HG02970 (cell line): Measurements from ENCODE around the gene LRRC4.

ENCODE experiments used
- ATAC-seq: cut with Tn5 transposase; IDR thresholded peaks from one replicate; pipeline ENCODE4 v1.9.1; 2021; ENCODE audit warnings: mild to moderate bottlenecking, moderate library complexity, moderate number of reproducible peaks; ENCODE audit not compliant: unreplicated experiment, low FRiP score

Gene LRRC4, protein sequence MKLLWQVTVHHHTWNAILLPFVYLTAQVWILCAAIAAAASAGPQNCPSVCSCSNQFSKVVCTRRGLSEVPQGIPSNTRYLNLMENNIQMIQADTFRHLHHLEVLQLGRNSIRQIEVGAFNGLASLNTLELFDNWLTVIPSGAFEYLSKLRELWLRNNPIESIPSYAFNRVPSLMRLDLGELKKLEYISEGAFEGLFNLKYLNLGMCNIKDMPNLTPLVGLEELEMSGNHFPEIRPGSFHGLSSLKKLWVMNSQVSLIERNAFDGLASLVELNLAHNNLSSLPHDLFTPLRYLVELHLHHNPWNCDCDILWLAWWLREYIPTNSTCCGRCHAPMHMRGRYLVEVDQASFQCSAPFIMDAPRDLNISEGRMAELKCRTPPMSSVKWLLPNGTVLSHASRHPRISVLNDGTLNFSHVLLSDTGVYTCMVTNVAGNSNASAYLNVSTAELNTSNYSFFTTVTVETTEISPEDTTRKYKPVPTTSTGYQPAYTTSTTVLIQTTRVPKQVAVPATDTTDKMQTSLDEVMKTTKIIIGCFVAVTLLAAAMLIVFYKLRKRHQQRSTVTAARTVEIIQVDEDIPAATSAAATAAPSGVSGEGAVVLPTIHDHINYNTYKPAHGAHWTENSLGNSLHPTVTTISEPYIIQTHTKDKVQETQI

DNA sequence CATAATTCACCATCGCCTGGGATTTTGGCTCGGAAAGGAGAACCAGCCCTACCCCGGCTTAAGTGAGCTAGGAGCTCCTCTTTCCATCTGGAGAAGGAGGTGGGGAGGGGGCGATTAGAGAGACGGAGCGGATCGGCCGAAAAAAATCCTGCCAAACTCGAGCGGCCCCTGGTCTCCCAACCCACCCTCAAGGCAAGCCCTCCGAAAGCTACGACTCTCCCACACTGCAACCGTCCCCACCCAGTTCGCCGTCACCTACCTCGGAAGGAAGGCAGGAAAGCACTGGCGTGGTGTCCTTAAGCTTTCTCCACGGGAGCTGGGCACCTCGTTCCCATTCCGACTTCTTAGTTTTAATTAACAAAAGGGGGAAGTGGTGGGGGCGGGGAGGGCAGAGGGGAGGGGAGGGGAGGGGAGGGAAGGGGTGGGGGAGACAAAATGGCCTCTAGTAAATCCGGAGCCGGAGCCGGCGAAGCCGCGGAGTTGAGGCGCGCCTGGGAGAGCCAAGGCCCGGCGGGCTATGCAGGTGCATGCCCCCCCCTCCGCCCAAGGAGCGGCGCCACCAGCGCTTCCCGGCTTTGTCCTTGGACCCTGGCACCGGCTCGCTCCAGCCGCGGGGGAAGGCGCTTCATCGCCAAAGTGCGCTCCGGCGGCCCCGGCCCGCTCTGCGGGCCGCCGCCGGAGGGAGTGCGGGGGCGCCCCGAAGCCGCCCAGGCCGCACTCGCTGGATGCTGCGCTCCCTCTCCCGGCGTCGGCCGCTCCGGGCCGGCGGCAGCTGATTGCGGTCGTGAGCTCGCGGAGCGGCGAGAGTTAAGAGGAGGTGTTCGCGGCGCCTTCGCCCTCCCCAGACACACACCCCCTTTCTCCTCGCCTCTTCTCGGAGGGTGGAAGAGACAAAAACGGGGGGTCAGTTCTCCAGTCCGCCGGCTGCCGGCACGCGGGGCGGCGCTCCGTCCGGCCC lies at the start of gene LRRC4:
TSS of gene LRRC4 (minus strand) at position 784 of the 958 bp plus-strand sequence. CDS start 797 bp downstream, outside the sequence.
- ATAC-seq = no peak

DNA sequence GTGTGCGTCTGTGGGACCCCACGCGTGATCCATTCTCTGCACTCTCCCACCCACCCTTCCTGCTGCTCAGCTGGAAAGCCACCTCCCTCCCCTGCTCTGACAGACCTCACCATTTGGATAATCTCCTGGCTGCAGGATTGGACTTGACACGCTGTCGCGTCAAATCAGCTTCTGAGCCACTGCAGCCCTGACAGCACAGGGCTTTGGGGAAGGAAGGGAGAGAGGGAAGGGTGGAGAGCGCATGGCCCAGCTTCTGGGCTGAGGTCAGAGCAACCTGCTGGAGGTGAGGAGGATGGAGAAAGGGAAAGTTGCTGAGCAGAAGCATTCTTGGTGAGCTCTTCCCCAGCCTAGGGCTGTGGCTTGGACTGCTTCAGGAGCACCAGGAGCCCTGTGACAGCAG lies 48.9 kb upstream of the LRRC4 start:
- no peak for ATAC-seq

DNA sequence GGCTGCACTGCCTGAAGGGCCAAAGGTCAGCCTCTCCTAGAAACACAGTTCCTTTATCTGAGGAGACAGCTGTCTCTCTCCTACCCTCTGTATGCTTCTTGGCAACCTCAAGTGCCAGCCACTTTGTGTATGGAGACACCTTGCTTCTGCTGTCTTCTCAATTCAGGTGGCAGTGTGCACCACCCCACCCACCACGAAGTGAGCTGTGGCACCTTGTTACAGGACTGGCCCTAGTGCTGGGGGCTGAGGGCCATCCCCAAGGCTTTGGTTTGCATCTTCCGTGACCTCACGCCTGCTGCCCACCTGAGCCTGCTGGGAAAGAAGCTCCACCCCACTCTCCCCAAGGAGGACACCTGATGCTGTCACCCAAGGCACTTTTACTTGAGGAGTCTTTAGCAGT lies 47.1 kb upstream of the LRRC4 start:
- ATAC-seq = no peak

DNA sequence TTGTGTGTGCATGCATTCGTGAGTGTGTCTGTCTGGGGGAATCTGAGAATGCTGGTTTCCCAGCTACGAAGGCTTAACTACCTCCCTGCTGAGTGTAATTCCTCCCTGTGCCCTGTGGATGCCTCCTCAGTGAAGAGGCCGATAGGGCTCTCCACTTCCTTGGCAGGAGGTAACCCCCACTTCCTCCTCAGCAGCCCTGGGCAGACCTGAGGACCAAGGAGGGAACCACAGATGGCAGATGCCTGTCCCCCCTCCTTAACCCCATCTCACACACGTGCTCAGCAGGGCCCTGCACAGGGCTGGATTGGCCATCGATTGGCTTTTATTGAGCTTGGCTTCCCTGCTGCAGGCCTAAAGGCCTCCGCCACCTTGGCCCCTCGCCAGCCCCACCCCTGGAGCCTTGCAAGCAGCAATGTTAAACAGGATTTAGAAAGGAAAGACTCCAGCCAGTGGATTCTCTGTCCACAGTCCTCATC lies 45.6 kb upstream of the LRRC4 start:
- ATAC-seq = no peak

DNA sequence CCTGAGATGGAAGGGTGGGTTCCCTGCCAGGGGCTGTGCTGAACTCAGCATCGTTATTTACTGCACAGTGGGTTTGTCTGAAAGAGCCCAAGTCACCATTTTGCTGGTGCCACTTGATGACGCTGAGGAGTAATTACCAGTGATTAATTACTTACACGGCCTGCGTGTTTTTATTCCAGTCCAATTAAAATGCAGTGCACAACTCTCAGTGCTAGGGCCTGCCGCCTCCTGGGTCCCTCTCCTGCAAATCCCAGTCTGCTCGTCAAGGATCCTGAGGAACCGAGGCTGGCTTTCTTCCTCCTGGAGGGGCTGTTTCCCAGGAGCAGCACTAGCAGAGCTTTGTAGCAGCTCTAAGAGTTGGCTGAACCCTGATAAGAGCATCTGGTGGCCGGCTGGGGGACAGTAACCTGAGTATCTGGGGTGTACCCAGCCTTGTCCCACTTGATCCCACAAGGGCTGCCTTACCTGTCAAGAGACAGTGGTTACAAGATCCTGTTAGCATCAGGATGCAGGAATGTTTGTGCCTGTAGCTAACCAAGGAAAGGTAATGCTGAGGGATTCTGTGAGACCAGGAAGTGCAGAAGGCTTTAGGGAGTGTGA lies 45.1 kb upstream of the LRRC4 start:
- no peak for ATAC-seq

DNA sequence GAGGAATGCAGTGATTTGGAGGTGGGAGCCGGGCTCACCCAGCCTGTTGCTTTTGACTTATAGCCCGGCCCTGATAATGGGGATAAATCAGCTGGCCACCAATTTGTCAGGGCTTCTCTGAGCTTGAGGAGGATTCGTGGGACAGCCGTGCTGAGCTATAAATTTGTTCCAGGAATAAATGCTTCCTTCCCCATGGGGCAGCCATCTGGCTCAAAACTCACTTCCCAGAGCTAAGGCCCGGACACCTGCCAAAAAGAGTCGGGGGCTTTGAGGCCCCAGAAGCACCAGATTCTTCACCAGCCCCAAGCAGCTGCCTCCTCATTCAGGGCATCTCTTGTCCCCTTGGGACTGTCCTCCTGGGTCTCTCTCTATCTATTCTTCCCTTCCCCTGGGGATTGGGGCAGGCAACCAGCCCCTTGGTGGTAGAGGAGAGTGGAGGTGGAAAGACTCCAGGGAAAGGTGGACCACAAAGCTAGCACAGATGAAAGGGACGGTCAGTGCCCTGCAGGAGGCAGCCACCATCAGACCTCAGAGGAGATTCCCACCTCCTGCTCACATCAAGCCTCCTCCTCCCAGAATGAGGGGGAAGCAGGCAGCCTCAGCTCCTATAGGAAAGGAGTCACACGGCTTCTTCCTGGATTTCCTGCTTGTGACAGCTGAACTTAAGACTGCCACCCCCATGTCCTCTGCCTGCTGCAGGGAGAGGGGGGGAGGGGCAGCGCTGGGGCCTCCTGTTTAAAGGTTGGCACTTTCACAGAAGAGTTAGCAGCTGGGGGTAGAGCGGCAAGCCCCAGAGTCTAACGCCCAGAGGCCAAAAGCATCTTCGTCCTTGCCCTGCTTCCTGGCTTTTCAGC lies 44.2 kb upstream of the LRRC4 start:
- ATAC-seq = no peak

DNA sequence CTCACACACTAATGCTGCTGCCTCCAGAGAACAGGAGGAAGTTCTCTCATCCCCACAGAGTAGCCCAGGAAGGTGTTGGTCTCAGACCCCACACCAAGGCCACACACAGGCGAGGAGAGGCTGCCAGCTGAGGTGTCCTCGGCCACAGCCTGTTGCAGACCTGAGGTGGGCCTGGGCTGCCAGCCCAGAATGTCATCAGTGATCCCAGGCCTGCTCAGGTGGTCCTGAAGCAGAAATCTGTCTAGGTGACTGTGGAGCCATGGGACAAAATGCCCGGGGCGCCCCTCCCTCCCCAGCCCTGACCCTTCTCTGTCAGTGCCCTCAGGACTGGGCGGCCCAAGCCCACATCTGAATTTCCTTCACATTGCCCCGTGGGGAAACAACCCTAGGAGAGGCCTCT lies 43.5 kb upstream of the LRRC4 start:
- ATAC-seq = no peak

DNA sequence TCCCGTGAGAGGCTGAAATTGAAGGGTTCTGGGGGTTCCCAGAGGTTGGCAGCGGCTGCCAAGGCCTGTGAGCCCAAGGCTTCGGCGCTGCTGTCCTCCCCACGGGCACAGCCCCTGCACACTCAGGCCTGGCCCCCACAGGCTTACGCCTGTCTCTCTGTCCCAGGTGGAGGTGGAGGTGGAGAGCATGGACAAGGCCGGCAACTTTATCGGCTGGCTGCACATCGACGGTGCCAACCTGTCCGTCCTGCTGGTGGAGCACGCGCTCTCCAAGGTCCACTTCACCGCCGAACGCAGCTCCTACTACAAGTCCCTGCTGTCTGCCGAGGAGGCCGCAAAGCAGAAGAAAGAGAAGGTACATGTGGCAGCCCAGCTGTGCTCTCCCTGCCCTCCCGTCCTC lies 43.1 kb upstream of the LRRC4 start:
- ATAC-seq = no peak

DNA sequence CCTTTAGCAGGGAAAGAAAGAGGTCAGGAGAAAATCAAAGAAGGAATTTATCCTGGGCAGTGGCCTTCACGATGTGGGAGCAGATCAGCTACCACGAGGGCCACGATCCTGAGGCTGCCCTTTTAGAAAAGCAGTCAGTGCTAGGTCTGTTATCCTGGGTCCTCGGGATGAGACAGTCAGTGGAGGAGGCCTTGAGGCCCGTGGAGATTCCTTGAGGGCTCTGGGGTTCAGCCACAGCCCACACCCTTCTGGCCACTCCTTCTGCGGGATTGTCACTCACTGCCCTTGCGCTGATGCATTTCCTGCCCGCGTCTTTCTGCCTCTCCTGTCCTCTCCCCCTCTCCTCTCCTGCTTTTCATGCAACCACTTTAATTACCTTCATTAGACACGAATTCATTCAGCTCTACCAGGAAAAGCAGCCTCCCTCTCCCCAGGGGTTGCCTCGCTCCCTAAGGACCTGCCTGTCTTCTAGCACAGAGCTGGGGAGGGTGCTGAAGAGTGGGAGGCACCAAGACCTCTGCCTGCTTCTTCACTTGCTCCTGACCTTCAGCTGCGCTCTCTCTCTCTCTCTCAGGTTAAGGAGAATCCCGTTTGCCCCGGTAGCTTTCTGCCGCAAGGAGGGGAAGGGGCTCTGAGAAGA lies 42.6 kb upstream of the LRRC4 start:
- no peak for ATAC-seq

DNA sequence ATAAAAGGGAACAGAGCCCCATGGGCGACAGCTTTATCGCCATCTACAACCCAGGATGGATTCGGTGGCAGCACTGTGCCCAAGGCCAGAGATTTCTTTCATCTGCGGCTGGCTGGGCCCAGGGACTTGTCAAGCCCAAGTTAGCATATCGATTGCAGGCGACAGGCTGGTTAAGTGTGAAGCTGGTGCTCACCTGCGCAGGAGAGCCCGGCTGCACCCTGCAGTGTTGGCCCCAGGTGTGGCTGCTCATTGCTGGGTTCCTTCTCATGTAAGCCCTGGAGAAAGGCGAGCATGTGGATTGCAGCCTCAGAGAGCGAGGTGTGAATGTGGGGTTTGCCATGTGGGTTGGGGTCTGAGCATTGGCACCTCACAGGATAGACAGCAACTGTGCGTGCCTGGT lies 40.6 kb upstream of the LRRC4 start:
- no peak for ATAC-seq

DNA sequence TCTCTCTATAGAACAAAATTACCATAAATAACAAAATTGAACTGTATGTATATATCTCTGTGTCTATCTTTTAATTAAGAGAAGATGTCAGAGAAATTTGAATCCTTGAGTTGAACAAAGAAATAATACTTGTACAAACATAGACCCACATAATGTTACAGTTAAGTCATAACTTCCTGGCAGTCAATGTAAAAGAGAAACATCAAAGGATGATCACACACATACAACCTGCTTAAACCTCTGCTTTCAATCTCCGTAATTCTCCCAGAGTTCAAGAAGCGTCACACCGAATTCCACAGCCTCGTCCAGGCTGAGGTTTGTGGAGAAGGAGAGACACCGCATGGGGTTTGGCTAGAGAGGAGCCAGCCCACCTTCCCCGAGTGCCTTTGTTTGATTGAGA lies 40.1 kb upstream of the LRRC4 start:
- ATAC-seq = no peak

DNA sequence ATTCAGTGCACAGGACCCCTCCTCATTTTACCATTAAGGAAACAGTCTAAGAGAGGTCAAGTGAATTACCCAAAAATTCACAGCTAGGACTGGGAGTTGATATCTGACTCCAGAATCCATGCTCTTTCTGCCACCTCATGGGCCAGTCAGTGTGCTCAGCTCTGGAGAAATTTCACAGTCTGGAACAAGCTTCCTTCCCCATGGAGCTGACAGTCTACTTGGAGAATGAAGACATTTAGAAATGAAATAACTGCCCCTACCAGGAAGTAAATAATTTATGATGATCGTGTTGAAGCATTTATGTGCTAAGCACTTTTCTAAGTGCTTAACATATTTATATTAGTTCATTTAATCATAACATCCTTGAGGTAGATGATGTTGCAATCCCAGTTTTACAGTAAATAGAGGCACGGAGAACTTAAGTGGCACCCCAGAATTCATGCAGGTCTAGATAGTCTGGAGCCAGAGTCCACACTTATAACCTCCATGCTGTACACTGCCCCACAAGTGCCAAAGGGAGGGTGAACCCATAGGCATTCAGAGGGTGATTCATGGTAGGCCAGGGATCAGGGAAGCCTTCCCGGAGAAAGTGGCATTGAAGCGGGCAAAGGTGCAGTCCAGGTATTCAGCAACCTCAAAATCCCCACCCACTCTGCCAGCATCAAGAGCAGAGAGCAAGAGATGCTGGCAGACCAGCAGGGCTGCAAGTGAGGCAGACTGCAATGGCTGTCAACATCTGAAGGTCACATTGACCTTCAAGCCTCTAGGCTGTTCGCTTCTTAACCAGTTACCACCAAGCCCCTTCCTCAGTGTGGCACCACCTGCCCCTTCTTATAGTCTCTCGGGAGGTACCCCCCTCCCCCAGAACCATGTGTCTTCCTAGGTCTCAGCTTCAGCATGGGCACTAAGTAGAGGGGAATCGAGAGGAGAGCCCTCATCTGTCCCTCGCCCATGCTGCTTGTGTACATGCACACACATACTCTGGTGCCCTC lies 38.4 kb upstream of the LRRC4 start:
- no peak for ATAC-seq

DNA sequence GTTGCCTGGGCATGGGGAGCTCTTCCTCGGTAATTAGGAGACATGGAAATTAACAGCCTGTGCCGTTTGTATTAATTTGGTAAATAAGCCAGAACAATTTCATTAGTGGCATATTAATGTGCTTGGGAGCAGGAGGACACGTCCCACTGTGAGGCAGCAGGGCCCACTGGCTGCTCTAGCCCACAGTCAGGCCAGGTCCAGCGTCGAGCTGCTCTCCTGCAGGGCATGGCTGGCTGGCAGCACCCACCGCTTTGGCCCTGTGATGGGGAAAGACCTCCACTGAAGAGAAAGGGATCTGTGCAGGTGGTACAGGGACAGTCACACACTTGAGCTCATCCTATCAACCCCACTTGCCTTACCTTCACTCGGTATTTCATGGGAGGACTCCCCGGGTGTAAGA lies 37.5 kb upstream of the LRRC4 start:
- ATAC-seq = no peak

DNA sequence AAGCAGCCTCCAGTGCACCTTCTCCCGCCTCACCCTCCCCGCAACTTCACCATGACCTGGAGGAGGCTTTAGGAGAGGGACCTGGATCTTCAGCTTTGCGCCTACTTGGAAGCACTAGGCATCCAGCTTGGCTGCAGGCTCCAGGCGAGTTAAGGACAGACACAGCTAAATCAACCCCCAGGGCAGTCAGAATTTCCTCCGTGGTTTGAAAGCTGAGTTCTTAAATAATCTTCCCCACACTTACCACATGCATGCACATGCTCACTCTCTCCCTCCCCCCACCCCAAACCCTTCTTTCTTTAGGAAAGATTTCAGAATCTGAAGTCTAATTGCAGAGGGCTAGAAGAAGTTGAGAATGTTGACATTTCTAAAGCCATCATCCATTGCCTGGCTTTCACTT lies 36.7 kb upstream of the LRRC4 start:
- no peak for ATAC-seq

DNA sequence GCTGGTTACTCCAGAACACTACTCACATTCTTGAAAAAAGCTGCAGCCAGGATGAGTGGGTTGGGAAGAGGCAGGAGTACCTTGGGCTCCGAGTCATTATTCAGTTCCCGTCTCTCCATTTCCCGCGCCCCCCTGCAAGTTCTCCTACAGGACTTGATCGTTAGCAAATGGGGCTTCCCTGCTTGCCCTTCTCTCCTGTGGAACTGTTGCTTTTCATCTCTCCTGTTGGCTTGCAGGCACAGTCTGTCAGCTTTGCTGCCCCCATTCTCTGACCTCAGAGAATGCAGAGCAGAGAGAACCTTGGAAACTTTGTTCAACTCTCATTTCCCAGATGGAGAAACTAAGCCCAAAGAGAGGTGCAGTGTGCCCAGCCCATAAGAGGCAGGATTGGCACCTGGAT lies 35.6 kb upstream of the LRRC4 start:
- ATAC-seq = no peak

DNA sequence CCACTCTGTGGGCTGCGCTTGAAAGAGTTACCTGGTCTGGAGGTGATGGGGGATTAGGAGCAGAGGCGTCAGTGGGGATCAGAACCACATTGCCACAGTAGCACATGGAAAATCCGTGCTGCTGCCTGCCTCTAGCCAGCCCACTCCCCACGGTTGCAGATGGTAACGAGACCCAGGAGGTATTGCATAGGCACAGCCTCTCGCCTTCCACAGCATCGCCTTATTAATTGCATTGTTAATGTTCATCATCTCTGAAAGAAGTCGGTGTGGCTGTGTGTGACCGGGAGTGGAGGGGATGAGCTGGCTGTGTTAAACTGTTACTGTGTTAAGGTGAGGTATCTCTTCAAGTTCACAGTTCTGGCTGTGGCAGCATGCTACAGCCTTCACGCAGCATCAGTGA lies 35.2 kb upstream of the LRRC4 start:
- no peak for ATAC-seq

DNA sequence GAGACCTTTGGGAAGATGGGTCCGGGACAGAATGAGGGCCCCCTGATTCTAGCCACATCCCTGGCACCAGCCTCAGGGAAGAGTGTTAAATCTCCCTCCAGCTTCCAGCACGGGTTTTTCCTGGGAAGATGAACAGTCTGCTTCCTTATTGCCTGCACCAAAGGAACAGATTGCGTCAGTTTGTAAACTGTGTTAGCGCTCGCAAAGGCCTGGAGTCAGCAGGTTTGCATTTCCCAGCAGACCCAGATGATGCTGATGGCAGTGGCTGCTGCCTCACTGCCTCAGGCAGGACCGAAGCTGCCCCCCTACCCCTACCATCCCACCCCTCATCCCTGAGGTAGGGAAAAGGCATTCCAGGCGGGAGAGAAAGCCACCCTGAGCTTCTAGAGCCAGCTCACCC lies 34.6 kb upstream of the LRRC4 start:
- ATAC-seq = no peak

DNA sequence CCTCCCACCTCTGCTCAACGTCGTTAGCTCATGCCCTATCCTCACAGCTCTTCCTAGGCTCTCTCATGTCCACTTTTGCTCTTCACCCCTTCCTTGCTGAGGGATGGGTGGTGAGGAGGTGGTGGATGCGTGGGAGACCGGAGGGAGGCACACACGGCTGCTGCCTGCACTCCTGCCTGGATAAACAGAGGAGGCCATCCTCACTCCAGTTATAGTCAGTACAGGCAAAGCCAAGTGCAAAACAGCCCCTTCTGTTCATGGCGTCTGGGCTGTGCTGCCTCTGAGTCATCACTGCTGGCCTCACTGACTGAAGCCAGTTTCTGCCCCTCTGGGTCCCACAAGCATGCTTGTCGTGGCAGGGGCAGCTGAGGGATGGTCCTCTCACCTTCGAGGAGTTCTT lies 31.9 kb upstream of the LRRC4 start:
- no peak for ATAC-seq
